Measurements from ENCODE around the gene KAZN. TPM values are rescaled to one million over a fixed set of nuclear protein-coding genes. Genes with fewer than 3 reads are reported as not detected.

KAZN gene
- 3.7 TPM for total RNA-seq

- no peaks in the 10 kb centered on the region for H3K9me3 ChIP-seq (ENCODE audit: control insufficient read depth in 3 of 3, low read length in 3 of 3)
- H3K9ac ChIP-seq (ENCODE audit: low read depth in 1 of 3, low read length in 3 of 3), result peak within 1 kb of the TSS in 1 of 3 donors; percentile 21
- peak within 1 kb of the TSS in 1 of 3 donors; percentile 14 for H3K4me3 ChIP-seq (ENCODE audit: low read length in 3 of 3)
- H3K4me1 ChIP-seq (ENCODE audit: control insufficient read depth in 3 of 3, insufficient read depth in 3 of 3, low read length in 3 of 3), result peaks cover 0 to 8% (median 0%) of the 10 kb centered on the region in 3 donors
- no peak within 1 kb of the TSS for H3K27ac ChIP-seq (ENCODE audit: low read depth, low read length)
- H3K27me3 ChIP-seq (ENCODE audit: control insufficient read depth in 3 of 3, insufficient read depth in 3 of 3, low read length in 3 of 3), result peaks cover 36 to 44% (median 37%) of the 10 kb centered on the region in 3 donors
- H3K36me3 ChIP-seq (ENCODE audit: control insufficient read depth in 3 of 3, insufficient read depth in 3 of 3, low read length in 3 of 3), result no peaks in the 10 kb centered on the region
Observed at GRCh38 chr1:14598498-14599182, at the start of gene KAZN. KAZN (plus strand) TSS chr1:14598685.

DNA sequence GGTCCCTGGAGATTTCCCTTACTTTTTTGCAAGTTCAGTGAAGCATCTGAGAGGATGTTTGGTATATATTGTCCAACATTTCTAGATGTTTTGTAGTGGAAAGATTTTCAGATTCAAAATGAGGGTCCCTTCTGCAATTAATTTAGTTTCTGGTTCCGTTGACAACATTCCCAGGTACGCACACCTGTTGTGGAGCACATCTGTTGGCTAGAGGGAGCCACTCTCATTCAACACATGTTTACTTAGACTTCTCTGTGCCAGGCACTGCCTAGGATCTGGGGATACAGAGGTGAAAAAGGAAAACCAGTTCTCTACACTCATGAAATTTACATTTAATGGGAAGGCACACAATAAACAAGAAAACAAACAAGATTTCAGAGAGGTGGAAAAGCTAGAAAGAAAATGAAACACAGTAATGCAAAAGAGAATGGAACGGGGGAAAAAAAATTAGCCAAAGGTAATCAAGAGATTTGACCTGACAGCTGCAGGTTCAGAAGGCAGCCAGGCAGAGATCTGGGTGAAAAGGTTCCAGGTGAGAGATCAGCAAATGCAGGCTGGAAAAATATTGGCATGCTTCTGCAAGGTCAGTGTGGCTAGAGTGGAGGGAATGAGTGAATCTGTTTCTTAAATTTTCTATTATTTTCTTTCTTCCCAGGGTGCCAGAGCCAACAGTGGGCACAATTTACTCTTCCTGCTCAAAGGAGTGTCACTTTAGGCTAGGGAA, 48.4 kb upstream of the KAZN start:
- Histone ChIP-seq H3K9ac (ENCODE audit: low read depth in 1 of 3, low read length in 3 of 3) (no peak overlapping the region), H3K9me3 (ENCODE audit: control insufficient read depth in 3 of 3, low read length in 3 of 3) (peaks cover 0 to 3% (median 0%) of the 10 kb centered on the region in 3 donors), H3K4me3 (ENCODE audit: low read length in 3 of 3) (no peak overlapping the region), H3K27ac (ENCODE audit: low read depth, low read length) (no peak overlapping the region), H3K27me3 (ENCODE audit: control insufficient read depth in 3 of 3, insufficient read depth in 3 of 3, low read length in 3 of 3) (peaks cover 0 to 7% (median 0%) of the 10 kb centered on the region in 3 donors), H3K4me1 (ENCODE audit: control insufficient read depth in 3 of 3, insufficient read depth in 3 of 3, low read length in 3 of 3) (no peaks in the 10 kb centered on the region), H3K36me3 (ENCODE audit: control insufficient read depth in 3 of 3, insufficient read depth in 3 of 3, low read length in 3 of 3) (no peaks in the 10 kb centered on the region)

GRCh38 chr1:14551386-14551785, 47.1 kb upstream of the KAZN start:
- H3K9ac ChIP-seq (ENCODE audit: low read depth in 1 of 3, low read length in 3 of 3), result no peak overlapping the region
- no peak overlapping the region for H3K27ac ChIP-seq (ENCODE audit: low read depth, low read length)
- H3K27me3 ChIP-seq (ENCODE audit: control insufficient read depth in 3 of 3, insufficient read depth in 3 of 3, low read length in 3 of 3), result peaks cover 0 to 7% (median 0%) of the 10 kb centered on the region in 3 donors
- H3K36me3 ChIP-seq (ENCODE audit: control insufficient read depth in 3 of 3, insufficient read depth in 3 of 3, low read length in 3 of 3), result no peaks in the 10 kb centered on the region
- no peaks in the 10 kb centered on the region for H3K9me3 ChIP-seq (ENCODE audit: control insufficient read depth in 3 of 3, low read length in 3 of 3)
- H3K4me3 ChIP-seq (ENCODE audit: low read length in 3 of 3), result no peak overlapping the region
- H3K4me1 ChIP-seq (ENCODE audit: control insufficient read depth in 3 of 3, insufficient read depth in 3 of 3, low read length in 3 of 3), result no peaks in the 10 kb centered on the region

- Histone ChIP-seq H3K4me1 (ENCODE audit: control insufficient read depth in 3 of 3, insufficient read depth in 3 of 3, low read length in 3 of 3) (no peaks in the 10 kb centered on the region), H3K9me3 (ENCODE audit: control insufficient read depth in 3 of 3, low read length in 3 of 3) (no peaks in the 10 kb centered on the region), H3K27me3 (ENCODE audit: control insufficient read depth in 3 of 3, insufficient read depth in 3 of 3, low read length in 3 of 3) (peaks cover 0 to 7% (median 0%) of the 10 kb centered on the region in 3 donors), H3K27ac (ENCODE audit: low read depth, low read length) (no peak overlapping the region), H3K4me3 (ENCODE audit: low read length in 3 of 3) (no peak overlapping the region), H3K9ac (ENCODE audit: low read depth in 1 of 3, low read length in 3 of 3) (no peak overlapping the region), H3K36me3 (ENCODE audit: control insufficient read depth in 3 of 3, insufficient read depth in 3 of 3, low read length in 3 of 3) (no peaks in the 10 kb centered on the region)
Observed at GRCh38 chr1:14552246-14552965, 46.1 kb upstream of the KAZN start.

DNA sequence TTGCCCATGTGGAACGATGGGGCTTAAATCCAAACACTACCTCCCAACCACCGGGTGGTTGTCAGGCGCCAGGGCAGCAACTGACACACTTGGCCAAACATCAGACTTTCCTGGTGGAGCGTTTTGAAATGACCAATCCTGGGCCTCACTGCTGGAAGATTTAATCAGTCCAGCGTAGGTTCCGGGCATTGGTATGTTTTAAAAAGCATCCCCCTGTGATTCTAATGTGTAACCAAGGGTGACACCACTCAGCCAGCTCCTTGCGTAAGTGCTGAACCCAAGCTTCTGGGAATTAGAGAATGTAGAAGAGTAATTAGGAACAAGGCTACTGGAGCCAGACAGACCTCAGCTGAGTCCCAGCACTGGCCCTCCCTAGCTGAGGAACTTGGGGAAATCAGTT, 44.8 kb upstream of the KAZN start:
- H3K9me3 ChIP-seq (ENCODE audit: control insufficient read depth in 3 of 3, low read length in 3 of 3), result no peaks in the 10 kb centered on the region
- H3K4me1 ChIP-seq (ENCODE audit: control insufficient read depth in 3 of 3, insufficient read depth in 3 of 3, low read length in 3 of 3), result no peaks in the 10 kb centered on the region
- peaks cover 0 to 7% (median 0%) of the 10 kb centered on the region in 3 donors for H3K27me3 ChIP-seq (ENCODE audit: control insufficient read depth in 3 of 3, insufficient read depth in 3 of 3, low read length in 3 of 3)
- H3K4me3 ChIP-seq (ENCODE audit: low read length in 3 of 3), result no peak overlapping the region
- H3K27ac ChIP-seq (ENCODE audit: low read depth, low read length), result no peak overlapping the region
- no peaks in the 10 kb centered on the region for H3K36me3 ChIP-seq (ENCODE audit: control insufficient read depth in 3 of 3, insufficient read depth in 3 of 3, low read length in 3 of 3)
- no peak overlapping the region for H3K9ac ChIP-seq (ENCODE audit: low read depth in 1 of 3, low read length in 3 of 3)

DNA sequence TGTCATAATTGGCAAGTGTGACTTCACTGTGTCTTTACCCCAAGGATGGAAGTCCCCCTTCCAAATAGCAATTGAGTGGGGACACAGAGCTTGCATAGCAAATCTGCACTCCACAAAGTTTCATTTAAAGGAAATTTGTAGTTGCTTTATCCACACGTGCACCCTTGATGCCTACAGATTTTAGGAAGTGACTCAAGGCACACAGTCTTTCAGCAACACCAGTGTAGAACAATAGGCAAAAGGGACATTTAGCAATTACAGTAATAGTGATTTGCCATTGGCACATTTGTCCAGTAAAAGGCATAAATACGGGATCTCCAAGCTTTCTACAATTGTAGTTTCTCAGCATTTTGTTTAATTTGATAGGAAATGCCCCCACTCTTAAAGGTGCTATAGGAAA, 43.4 kb upstream of the KAZN start:
- no peaks in the 10 kb centered on the region for H3K36me3 ChIP-seq (ENCODE audit: control insufficient read depth in 3 of 3, insufficient read depth in 3 of 3, low read length in 3 of 3)
- no peak overlapping the region for H3K9ac ChIP-seq (ENCODE audit: low read depth in 1 of 3, low read length in 3 of 3)
- H3K27ac ChIP-seq (ENCODE audit: low read depth, low read length), result no peak overlapping the region
- no peaks in the 10 kb centered on the region for H3K4me1 ChIP-seq (ENCODE audit: control insufficient read depth in 3 of 3, insufficient read depth in 3 of 3, low read length in 3 of 3)
- H3K9me3 ChIP-seq (ENCODE audit: control insufficient read depth in 3 of 3, low read length in 3 of 3), result no peaks in the 10 kb centered on the region
- no peak overlapping the region for H3K4me3 ChIP-seq (ENCODE audit: low read length in 3 of 3)
- H3K27me3 ChIP-seq (ENCODE audit: control insufficient read depth in 3 of 3, insufficient read depth in 3 of 3, low read length in 3 of 3), result peaks cover 0 to 7% (median 0%) of the 10 kb centered on the region in 3 donors

DNA sequence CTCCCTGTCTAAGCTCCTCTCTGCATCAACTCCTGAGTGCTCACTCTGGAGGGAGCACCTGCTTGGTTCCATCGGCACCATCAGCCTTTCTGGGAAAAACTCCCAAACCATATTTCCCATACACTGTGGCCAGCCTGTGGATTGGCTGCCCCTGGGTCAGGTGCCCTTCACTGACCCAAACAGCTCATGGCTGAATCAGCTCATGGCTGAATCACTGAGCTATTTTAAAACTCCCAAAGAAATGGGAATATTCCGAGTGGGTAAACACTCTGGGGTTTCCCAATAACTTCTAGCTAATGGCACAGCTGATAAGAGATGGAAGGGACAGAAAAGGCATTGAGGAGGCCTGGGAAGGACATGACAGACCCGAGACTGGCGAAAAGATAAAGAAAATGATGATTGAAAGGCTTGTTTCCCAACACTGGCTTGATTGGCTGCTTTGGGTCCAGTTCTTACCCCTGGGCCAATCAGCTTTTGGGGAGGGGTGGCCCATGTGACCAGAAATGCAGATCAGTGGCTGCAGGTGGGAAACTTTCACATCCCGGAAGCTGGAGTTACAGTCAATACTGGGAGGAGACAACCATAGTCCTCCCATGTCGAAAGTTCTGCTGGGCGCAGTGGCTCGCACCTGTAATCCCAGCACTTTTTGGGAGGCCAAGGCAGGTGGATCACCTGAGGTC, 37.3 kb upstream of the KAZN start:
- no peaks in the 10 kb centered on the region for H3K9me3 ChIP-seq (ENCODE audit: control insufficient read depth in 3 of 3, low read length in 3 of 3)
- no peaks in the 10 kb centered on the region for H3K4me1 ChIP-seq (ENCODE audit: control insufficient read depth in 3 of 3, insufficient read depth in 3 of 3, low read length in 3 of 3)
- no peak overlapping the region for H3K9ac ChIP-seq (ENCODE audit: low read depth in 1 of 3, low read length in 3 of 3)
- no peak overlapping the region for H3K27ac ChIP-seq (ENCODE audit: low read depth, low read length)
- no peaks in the 10 kb centered on the region for H3K27me3 ChIP-seq (ENCODE audit: control insufficient read depth in 3 of 3, insufficient read depth in 3 of 3, low read length in 3 of 3)
- no peak overlapping the region for H3K4me3 ChIP-seq (ENCODE audit: low read length in 3 of 3)
- H3K36me3 ChIP-seq (ENCODE audit: control insufficient read depth in 3 of 3, insufficient read depth in 3 of 3, low read length in 3 of 3), result no peaks in the 10 kb centered on the region

- Histone ChIP-seq H3K4me3 (ENCODE audit: low read length in 3 of 3) (no peak overlapping the region), H3K4me1 (ENCODE audit: control insufficient read depth in 3 of 3, insufficient read depth in 3 of 3, low read length in 3 of 3) (no peaks in the 10 kb centered on the region), H3K36me3 (ENCODE audit: control insufficient read depth in 3 of 3, insufficient read depth in 3 of 3, low read length in 3 of 3) (no peaks in the 10 kb centered on the region), H3K9ac (ENCODE audit: low read depth in 1 of 3, low read length in 3 of 3) (no peak overlapping the region), H3K27ac (ENCODE audit: low read depth, low read length) (no peak overlapping the region), H3K27me3 (ENCODE audit: control insufficient read depth in 3 of 3, insufficient read depth in 3 of 3, low read length in 3 of 3) (no peaks in the 10 kb centered on the region), H3K9me3 (ENCODE audit: control insufficient read depth in 3 of 3, low read length in 3 of 3) (peaks cover 0 to 4% (median 0%) of the 10 kb centered on the region in 3 donors)
Observed at GRCh38 chr1:14565090-14565489, 33.4 kb upstream of the KAZN start.

- Histone ChIP-seq H3K9ac (ENCODE audit: low read depth in 1 of 3, low read length in 3 of 3) (no peak overlapping the region), H3K36me3 (ENCODE audit: control insufficient read depth in 3 of 3, insufficient read depth in 3 of 3, low read length in 3 of 3) (no peaks in the 10 kb centered on the region), H3K9me3 (ENCODE audit: control insufficient read depth in 3 of 3, low read length in 3 of 3) (peaks cover 0 to 4% (median 0%) of the 10 kb centered on the region in 3 donors), H3K27me3 (ENCODE audit: control insufficient read depth in 3 of 3, insufficient read depth in 3 of 3, low read length in 3 of 3) (no peaks in the 10 kb centered on the region), H3K4me1 (ENCODE audit: control insufficient read depth in 3 of 3, insufficient read depth in 3 of 3, low read length in 3 of 3) (no peaks in the 10 kb centered on the region), H3K4me3 (ENCODE audit: low read length in 3 of 3) (no peak overlapping the region), H3K27ac (ENCODE audit: low read depth, low read length) (no peak overlapping the region)
Observed at GRCh38 chr1:14567056-14567455, 31.4 kb upstream of the KAZN start.
